ENCODE data around the gene YARS1. TPM values are rescaled to one million over a fixed set of nuclear protein-coding genes. Genes with fewer than 3 reads are reported as not detected.

The YARS1 gene
- total RNA-seq, 1 experiment from 2014 or later, result 194 TPM

GRCh38 chr1:32753532-32754316, 63.4 kb downstream of the YARS1 start:
- H4K5ac ChIP-seq (ENCODE audit: insufficient read length, low read depth, low read length), result no peak overlapping the region
- peaks cover 17% of the 10 kb centered on the region; the same call in 1 of the 2 replicates for H3K4me1 ChIP-seq (ENCODE audit: insufficient read depth, low read length)
- no CpG with 5 or more reads among the region's 66 CpGs for WGBS (ENCODE audit: extremely low coverage, insufficient read length, low lambda C conversion rate)
- H3K36me3 Mint-ChIP-seq (ENCODE audit: insufficient read depth in 1 of 3, low read depth in 3 of 3), result no peaks in the 10 kb centered on the region; a peak in 1 of 7 replicates
- no peak overlapping the region for H3K14ac ChIP-seq (ENCODE audit: insufficient read depth, low read length)
- no peak overlapping the region for H4K91ac ChIP-seq (ENCODE audit: insufficient read length, low read depth, low read length)
- peak; percentile 91 for DNase-seq
- H2BK5ac ChIP-seq (ENCODE audit: insufficient read length, low read length), result no peak overlapping the region
- peaks cover 5% of the 10 kb centered on the region for H3K23me2 ChIP-seq (ENCODE audit: insufficient read length, low read depth, low read length, poor library complexity, severe bottlenecking)
- H2BK20ac ChIP-seq (ENCODE audit: low read depth, low read length, poor library complexity, severe bottlenecking), result no peak overlapping the region
- no peaks in the 10 kb centered on the region for H3K79me1 ChIP-seq (ENCODE audit: insufficient read depth, low read depth, low read length, poor library complexity, severe bottlenecking)
- H2BK12ac ChIP-seq (ENCODE audit: insufficient read length, low read depth, low read length), result no peak overlapping the region
- H2AK5ac ChIP-seq (ENCODE audit: insufficient read length, low read length), result no peak overlapping the region
- H3K9me3 Mint-ChIP-seq, result no peaks in the 10 kb centered on the region
- peak overlapping the region; percentile 89 to 97 for H3K4me3 Mint-ChIP-seq
- no peak overlapping the region for H3K23ac ChIP-seq (ENCODE audit: insufficient read length, low read depth, low read length)
- peak overlapping the region; percentile 86 for H3K27ac ChIP-seq (ENCODE audit: insufficient read length, low read depth, low read length)
- H3K27me3 ChIP-seq (ENCODE audit: insufficient read depth, low read length), result no peaks in the 10 kb centered on the region
- peak overlapping the region; percentile 91 to 96 (median 91) for H3K27ac Mint-ChIP-seq
- no peaks in the 10 kb centered on the region for H3K9me3 ChIP-seq (ENCODE audit: control insufficient read depth, low read depth, low read length)
- peak overlapping the region; percentile 88 for H3K9ac ChIP-seq (ENCODE audit: extremely low read depth, insufficient read length, low read length)
- H2BK15ac ChIP-seq (ENCODE audit: low read depth, low read length), result no peak overlapping the region
- H3K56ac ChIP-seq (ENCODE audit: insufficient read length, low read depth, low read length), result no peak overlapping the region
- peak overlapping the region; percentile 100 for H3K4me2 ChIP-seq (ENCODE audit: insufficient read depth, insufficient read length, low read length)
- H2BK120ac ChIP-seq (ENCODE audit: low read depth, low read length, poor library complexity, severe bottlenecking), result no peak overlapping the region
- no peak overlapping the region for H3T11ph ChIP-seq (ENCODE audit: low read length)
- TF ChIP-seq CTCF (conservative IDR thresholded peaks at IDR 0.05), result peak; percentile 41; the same call in 2 of the 3 replicates
- peak overlapping the region; percentile 80 for H3K18ac ChIP-seq (ENCODE audit: insufficient read length, low read depth, low read length)
- no peaks in the 10 kb centered on the region for H4K20me1 ChIP-seq (ENCODE audit: control insufficient read depth, insufficient read depth, insufficient read length)
- H2AFZ ChIP-seq (ENCODE audit: low read length), result no peak overlapping the region
- H3K79me2 ChIP-seq (ENCODE audit: insufficient read depth, low read length), result peaks cover 13% of the 10 kb centered on the region; the same call in 1 of the 2 replicates
- peak overlapping the region; percentile 100 for H4K8ac ChIP-seq (replicated peaks; ENCODE audit: insufficient read length, low read depth, low read length)
- H3K4me1 Mint-ChIP-seq, result peaks cover 46 to 56% of the 10 kb centered on the region in 2 experiments
- no peak overlapping the region for H3K4ac ChIP-seq (ENCODE audit: low read depth, low read length)
- no peaks in the 10 kb centered on the region for H3K27me3 Mint-ChIP-seq (ENCODE audit: low read depth)
